ENCODE data around the gene TRNAU1AP. TPM values are rescaled to one million over a fixed set of nuclear protein-coding genes. Genes with fewer than 3 reads are reported as not detected.
"Not testable (repeated sequence)": the region's sequence is repeated elsewhere in the genome, so short reads cannot be mapped to it uniquely, and the experiment has no call there.

The TRNAU1AP gene
- total and polyA plus RNA-seq, 4 experiments from 2014 or later, result 25.8 to 46.7 (median 38.5) TPM

GRCh38 chr1:28580722-28581530, 28.0 kb downstream of the TRNAU1AP start:
- Histone ChIP-seq H3K4me1 (ENCODE audit: insufficient read depth, low read length) (peaks cover 33% of the 10 kb centered on the region), H3K36me3 (ENCODE audit: insufficient read depth, low read length) (peaks cover 32% of the 10 kb centered on the region), H3K9me3 (ENCODE audit: control insufficient read depth in 1 of 2, low read length in 2 of 2) (no peaks in the 10 kb centered on the region), H3K4me3 (ENCODE audit: low read length in 2 of 2) (peak overlapping the region; percentile 82 to 99), H3K27me3 (ENCODE audit: insufficient read depth, low read length) (no peaks in the 10 kb centered on the region), H3K27ac (ENCODE audit: low read depth, low read length) (peak overlapping the region; percentile 82)
- H3K4me3 Mint-ChIP-seq, result peak overlapping the region; percentile 94 to 99 (median 98)
- H3K27me3 Mint-ChIP-seq, result no peaks in the 10 kb centered on the region
- peaks cover 0 to 7% (median 0%) of the 10 kb centered on the region in 8 donors for H3K9me3 Mint-ChIP-seq
- intact Hi-C loops (cut with micrococcal nuclease), result loop anchor here (1.0 to 5.0 kb wide), 9 partner anchors 28 to 601 kb away; partner anchors contain the start of genes RCC1, RNU11, SESN2 and SRSF4
- CTCF ChIA-PET (ENCODE audit: partially characterized antibody), result interaction anchor here (0.6 to 5.0 kb wide), 25 partner anchors 10 to 800 kb away, joined by 3 to 23 read pairs (median 4); partner anchors contain the start of genes GMEB1, MED18, TAF12 and TRNAU1AP
- H3K4me1 Mint-ChIP-seq, result peaks cover 21 to 54% (median 38%) of the 10 kb centered on the region in 4 donors
- peak overlapping the region; percentile 88 to 98 (median 95) for H3K27ac Mint-ChIP-seq
- peak; percentile 17 to 83 (median 68) for DNase-seq
- POLR2A ChIA-PET (ENCODE audit: partially characterized antibody), result interaction anchor here (0.6 to 9.1 kb wide), 49 partner anchors 10 to 1691 kb away, joined by 3 to 234 read pairs (median 6); partner anchors contain the start of genes ATP5IF1, EPB41, EYA3 and GMEB1
- H3K36me3 Mint-ChIP-seq, result peaks cover 32 to 46% of the 10 kb centered on the region in 2 donors

DNA sequence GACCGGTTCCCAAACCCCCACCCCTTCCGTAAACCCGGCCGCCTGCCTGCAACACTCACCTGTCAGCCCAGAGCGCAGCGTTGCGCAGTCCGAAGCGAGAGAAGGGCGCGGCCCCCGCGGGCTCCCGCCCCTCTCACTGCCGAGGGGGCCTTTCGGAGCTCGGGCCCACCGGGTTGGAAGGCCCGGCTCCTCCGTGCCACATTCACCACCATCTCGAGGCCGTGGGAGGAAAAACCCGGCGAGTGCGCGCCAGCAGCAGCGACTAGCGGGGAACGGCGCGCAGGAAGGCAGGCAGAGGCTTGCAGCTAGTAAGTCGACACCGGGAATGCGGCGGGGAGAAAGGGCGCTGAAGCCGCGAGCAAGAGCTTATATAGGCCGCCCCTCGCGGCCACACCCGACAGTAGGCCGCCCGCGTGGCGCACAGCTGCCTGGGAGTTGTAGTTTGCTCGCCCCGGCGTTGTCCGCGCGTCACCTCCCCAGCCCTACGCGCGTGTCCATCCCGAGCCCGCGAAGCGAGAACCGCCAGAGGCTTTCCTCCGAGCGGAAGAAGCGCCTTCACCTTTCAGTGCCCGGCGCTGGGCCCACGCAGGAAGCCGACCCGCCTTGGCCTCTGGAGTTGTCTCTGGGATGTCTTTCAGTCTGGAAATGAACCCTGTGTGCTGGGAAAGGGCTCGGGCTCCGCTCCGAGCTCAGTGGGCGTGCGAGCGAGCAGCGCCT, 28.8 kb downstream of the TRNAU1AP start:
- H3K9me3 Mint-ChIP-seq, result peaks cover 0 to 7% (median 0%) of the 10 kb centered on the region in 8 donors
- Histone ChIP-seq H3K36me3 (ENCODE audit: insufficient read depth, low read length) (peaks cover 32% of the 10 kb centered on the region), H3K27ac (ENCODE audit: low read depth, low read length) (peak overlapping the region; percentile 82), H3K9me3 (ENCODE audit: control insufficient read depth in 1 of 2, low read length in 2 of 2) (no peaks in the 10 kb centered on the region), H3K4me1 (ENCODE audit: insufficient read depth, low read length) (peaks cover 33% of the 10 kb centered on the region), H3K4me3 (ENCODE audit: low read length in 2 of 2) (peak overlapping the region; percentile 82 to 99), H3K27me3 (ENCODE audit: insufficient read depth, low read length) (no peaks in the 10 kb centered on the region)
- H3K4me3 Mint-ChIP-seq, result peak overlapping the region; percentile 94 to 99 (median 98)
- H3K27me3 Mint-ChIP-seq, result no peaks in the 10 kb centered on the region
- H3K36me3 Mint-ChIP-seq, result peaks cover 31 to 44% of the 10 kb centered on the region in 2 donors
- DNase-seq, result peak; percentile 91 to 94 (median 93)
- CTCF ChIA-PET (ENCODE audit: partially characterized antibody), result interaction anchor here (0.6 to 5.0 kb wide), 23 partner anchors 9 to 801 kb away, joined by 3 to 23 read pairs (median 4); partner anchors contain the start of genes GMEB1, MED18, TAF12 and TRNAU1AP
- H3K27ac Mint-ChIP-seq, result peak overlapping the region; percentile 92 to 98 (median 95)
- POLR2A ChIA-PET (ENCODE audit: partially characterized antibody), result interaction anchor here (0.5 to 9.1 kb wide), 53 partner anchors 10 to 1691 kb away, joined by 3 to 234 read pairs (median 6); partner anchors contain the start of genes ATP5IF1, EPB41, EYA3 and GMEB1
- H3K4me1 Mint-ChIP-seq, result peaks cover 21 to 54% (median 38%) of the 10 kb centered on the region in 4 donors
- intact Hi-C loops (cut with micrococcal nuclease), result loop anchor here (1.0 to 5.0 kb wide), 9 partner anchors 28 to 601 kb away; partner anchors contain the start of genes RCC1, RNU11, SESN2 and SRSF4

DNA sequence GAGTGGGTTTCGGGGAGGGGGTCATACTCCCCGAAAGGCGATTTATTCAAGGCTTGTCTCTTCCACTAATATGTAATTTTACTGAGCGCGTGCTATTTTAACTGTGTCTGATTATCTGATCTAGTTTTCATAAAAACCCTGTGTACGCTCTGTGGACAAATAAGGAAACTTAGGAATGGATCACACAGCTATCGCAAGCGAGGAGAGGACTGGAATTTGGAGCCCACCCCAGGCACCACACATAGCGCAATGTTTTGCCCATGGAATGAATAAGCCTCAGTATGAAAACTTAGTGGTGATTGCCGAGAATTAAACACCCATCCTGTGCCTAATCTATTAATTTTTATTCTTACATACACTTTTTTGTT, 29.3 kb downstream of the TRNAU1AP start:
- Mint-ChIP-seq H3K4me3 (peak overlapping the region; percentile 94 to 99 (median 98)), H3K27ac (peak overlapping the region; percentile 90 to 98 (median 95)), H3K27me3 (no peaks in the 10 kb centered on the region), H3K4me1 (peaks cover 21 to 54% (median 37%) of the 10 kb centered on the region in 4 donors), H3K9me3 (peaks cover 0 to 7% (median 0%) of the 10 kb centered on the region in 8 donors), H3K36me3 (peaks cover 27 to 39% of the 10 kb centered on the region in 2 donors)
- no peaks in the 10 kb centered on the region for H3K9me3 ChIP-seq (ENCODE audit: control insufficient read depth in 1 of 2, low read length in 2 of 2)
- CTCF ChIA-PET (ENCODE audit: partially characterized antibody), result interaction anchor here (0.8 to 5.0 kb wide), 15 partner anchors 8 to 295 kb away, joined by 3 to 23 read pairs (median 5); partner anchors contain the start of genes GMEB1, MED18, TAF12 and TRNAU1AP
- no peaks in the 10 kb centered on the region for H3K27me3 ChIP-seq (ENCODE audit: insufficient read depth, low read length)
- peaks cover 33% of the 10 kb centered on the region for H3K4me1 ChIP-seq (ENCODE audit: insufficient read depth, low read length)
- H3K27ac ChIP-seq (ENCODE audit: low read depth, low read length), result peak overlapping the region; percentile 82
- peak overlapping the region; percentile 82 to 99 for H3K4me3 ChIP-seq (ENCODE audit: low read length in 2 of 2)
- intact Hi-C loops (cut with micrococcal nuclease), result loop anchor here (5.0 kb wide), 1 partner anchor 600 kb away; the partner anchor contains the start of gene SRSF4
- POLR2A ChIA-PET (ENCODE audit: partially characterized antibody), result interaction anchor here (0.5 to 9.1 kb wide), 42 partner anchors 9 to 809 kb away, joined by 3 to 234 read pairs (median 8); partner anchors contain the start of genes ATP5IF1, EPB41, EYA3 and GMEB1
- peak in 1 of 5 donors; percentile 16 for DNase-seq
- peaks cover 27% of the 10 kb centered on the region for H3K36me3 ChIP-seq (ENCODE audit: insufficient read depth, low read length)

GRCh38 chr1:28586585-28587391, 33.9 kb downstream of the TRNAU1AP start:
- ChIA-PET CTCF (ENCODE audit: partially characterized antibody) (interaction anchor here (0.6 to 0.7 kb wide), 2 partner anchors 304 to 442 kb away, joined by 3 to 4 read pairs; no protein-coding TSS in a partner anchor), POLR2A (ENCODE audit: partially characterized antibody) (interaction anchor here (0.7 kb wide), 1 partner anchor 101 kb away, joined by 3 read pairs; no protein-coding TSS in a partner anchor)
- H3K36me3 Mint-ChIP-seq; intact Hi-C loops (cut with micrococcal nuclease); H3K27me3 ChIP-seq (ENCODE audit: insufficient read depth, low read length); H3K9me3 Mint-ChIP-seq; H3K27ac ChIP-seq (ENCODE audit: low read depth, low read length); H3K36me3 ChIP-seq (ENCODE audit: insufficient read depth, low read length); DNase-seq; H3K4me3 ChIP-seq (ENCODE audit: low read length in 2 of 2); H3K9me3 ChIP-seq (ENCODE audit: control insufficient read depth in 1 of 2, low read length in 2 of 2); H3K27me3 Mint-ChIP-seq; H3K4me3 Mint-ChIP-seq; H3K4me1 ChIP-seq (ENCODE audit: insufficient read depth, low read length); H3K27ac Mint-ChIP-seq: not testable (repeated sequence)
- H3K4me1 Mint-ChIP-seq, result peaks cover 5 to 15% (median 10%) of the 10 kb centered on the region in 4 donors

GRCh38 chr1:28591708-28592320, 38.9 kb downstream of the TRNAU1AP start, which contains the start of gene RAB42:
Gene RAB42 (plus strand): TSS chr1:28592265. CDS start chr1:28592512, 247 bp downstream.
- CTCF ChIA-PET (ENCODE audit: partially characterized antibody), result no interaction called here
- no peaks in the 10 kb centered on the region for H3K9me3 ChIP-seq (ENCODE audit: control insufficient read depth in 1 of 2, low read length in 2 of 2)
- H3K36me3 ChIP-seq (ENCODE audit: insufficient read depth, low read length), result no peaks in the 10 kb centered on the region
- Mint-ChIP-seq H3K4me1 (peaks cover 0 to 13% (median 4%) of the 10 kb centered on the region in 4 donors), H3K36me3 (no peaks in the 10 kb centered on the region), H3K4me3 (peak within 1 kb of the TSS; percentile 76 to 89 (median 82)), H3K9me3 (peaks cover 0 to 2% (median 0%) of the 10 kb centered on the region in 8 donors), H3K27me3 (peaks cover 3 to 4% of the 10 kb centered on the region in 2 donors), H3K27ac (peak within 1 kb of the TSS in 3 of 7 donors; percentile 47 to 78 (median 57))
- no peak within 1 kb of the TSS for H3K27ac ChIP-seq (ENCODE audit: low read depth, low read length)
- peaks cover 4% of the 10 kb centered on the region for H3K4me1 ChIP-seq (ENCODE audit: insufficient read depth, low read length)
- H3K4me3 ChIP-seq (ENCODE audit: low read length in 2 of 2), result peak within 1 kb of the TSS in 1 of 2 donors; percentile 19
- peak in 1 of 5 donors; percentile 12 for DNase-seq
- intact Hi-C loops (cut with micrococcal nuclease), result no loop called here
- H3K27me3 ChIP-seq (ENCODE audit: insufficient read depth, low read length), result peaks cover 4% of the 10 kb centered on the region
- POLR2A ChIA-PET (ENCODE audit: partially characterized antibody), result interaction anchor here (0.6 to 3.9 kb wide), 2 partner anchors 11 to 18 kb away, joined by 3 to 42 read pairs; no protein-coding TSS in a partner anchor

Measured in CD4-positive, alpha-beta memory T cell (primary cell).